ENCODE results near the gene PPME1. TPM values are rescaled to one million over a fixed set of nuclear protein-coding genes. Genes with fewer than 3 reads are reported as not detected.
A peak's percentile ranks its signal among the peaks of the same experiment; 100 is the strongest.

PPME1 gene
- total RNA-seq, 2 experiments from 2014 or later = 28.6 to 28.8 TPM

DNA sequence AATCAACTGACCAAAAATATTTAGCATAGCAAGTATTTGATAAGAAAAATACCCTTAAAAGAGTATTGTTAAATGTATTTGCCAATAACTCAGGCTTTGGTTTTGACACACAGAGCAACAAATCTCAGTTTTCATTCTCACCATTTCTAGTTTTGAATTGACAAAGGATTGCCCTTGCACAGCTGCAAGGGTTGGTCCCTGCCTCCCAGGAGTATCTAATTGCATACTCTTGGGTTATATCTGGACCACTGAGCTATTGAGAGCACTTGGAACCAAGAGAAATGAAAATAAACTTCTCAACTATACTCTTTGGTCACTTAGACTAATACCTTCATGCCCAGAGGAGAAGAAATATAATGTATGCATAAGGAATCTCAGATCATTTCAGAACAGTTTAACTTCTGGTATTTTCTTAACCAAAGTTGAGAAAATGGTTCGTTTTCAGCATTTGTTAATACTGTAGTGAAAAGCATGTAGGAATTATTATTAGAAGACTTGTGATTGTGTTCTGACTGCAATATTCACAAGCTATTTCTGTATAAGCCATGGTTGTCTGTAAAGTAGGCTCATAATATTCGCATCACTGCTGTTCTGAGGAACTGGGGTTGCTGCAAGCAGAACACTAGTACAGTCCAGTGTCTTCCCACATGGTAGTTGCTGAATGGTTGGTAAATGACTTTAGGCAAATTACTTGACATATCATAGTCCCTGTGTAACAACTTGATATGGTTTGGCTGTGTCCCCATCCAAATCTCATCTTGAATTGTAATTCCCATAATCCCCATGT lies 8.2 kb upstream of the PPME1 start:
- Histone ChIP-seq H3K79me2 (ENCODE audit: insufficient read depth, low read depth, low read length) (peaks cover 3% of the 10 kb centered on the region), H3K4me1 (ENCODE audit: insufficient read depth, low read length, poor library complexity, severe bottlenecking) (no peaks in the 10 kb centered on the region)

GRCh38 chr11:74168838-74169237 lies 2.3 kb upstream of the PPME1 start:
- H3K9me2 ChIP-seq (ENCODE audit: insufficient read depth, low read length) = no peaks in the 10 kb centered on the region
- peaks cover 45% of the 10 kb centered on the region for H3K36me3 ChIP-seq (ENCODE audit: insufficient read depth, low read length)
- H4K20me1 ChIP-seq (ENCODE audit: insufficient read depth, low read length) = no peaks in the 10 kb centered on the region
- H2AFZ ChIP-seq (ENCODE audit: low read length) = no peak overlapping the region
- peak overlapping the region; percentile 93 for H3K4me3 ChIP-seq (ENCODE audit: low read depth, low read length, poor library complexity, severe bottlenecking)
- peaks cover 24% of the 10 kb centered on the region for H3K4me1 ChIP-seq (ENCODE audit: insufficient read depth, low read length, poor library complexity, severe bottlenecking)
- intact Hi-C loops (cut with micrococcal nuclease; ENCODE audit: unreplicated experiment) = no loop called here
- H3K4me2 ChIP-seq (ENCODE audit: low read length) = peak overlapping the region; percentile 76
- no TSS peak for BruUV-seq (replicated peaks)
- POLR2A ChIA-PET = no interaction called here
- no peak for DNase-seq (ENCODE audit: low spot score)
- TF ChIP-seq CTCF (conservative IDR thresholded peaks at IDR 0.05; ENCODE audit: low read length) = no peak
- no peak for TF ChIP-seq EZH2phosphoT487 (IDR thresholded peaks at IDR 0.05; ENCODE audit: borderline replicate concordance, low read depth, low read length)
- no peak overlapping the region for H3K27ac ChIP-seq (ENCODE audit: low read depth, low read length, poor library complexity, severe bottlenecking)
- H3K79me2 ChIP-seq (ENCODE audit: insufficient read depth, low read depth, low read length) = peaks cover 44% of the 10 kb centered on the region
- no peaks in the 10 kb centered on the region for H3K9me3 ChIP-seq (ENCODE audit: low read length)
- CTCF ChIA-PET (ENCODE audit: unreplicated experiment) = no interaction called here

More for the DNA sequence above, 8.2 kb upstream of the PPME1 start:
- H2AFZ ChIP-seq (ENCODE audit: low read length) = no peak overlapping the region
- no peak for TF ChIP-seq CTCF (conservative IDR thresholded peaks at IDR 0.05; ENCODE audit: low read length)
- no peak for TF ChIP-seq EZH2phosphoT487 (IDR thresholded peaks at IDR 0.05; ENCODE audit: borderline replicate concordance, low read depth, low read length)
- H3K27ac ChIP-seq (ENCODE audit: low read depth, low read length, poor library complexity, severe bottlenecking) = no peak overlapping the region
- no peaks in the 10 kb centered on the region for H4K20me1 ChIP-seq (ENCODE audit: insufficient read depth, low read length)
- BruUV-seq (replicated peaks) = no TSS peak
- no peaks in the 10 kb centered on the region for H3K9me2 ChIP-seq (ENCODE audit: insufficient read depth, low read length)
- intact Hi-C loops (cut with micrococcal nuclease; ENCODE audit: unreplicated experiment) = no loop called here
- no peak overlapping the region for H3K4me2 ChIP-seq (ENCODE audit: low read length)
- H3K4me3 ChIP-seq (ENCODE audit: low read depth, low read length, poor library complexity, severe bottlenecking) = no peak overlapping the region
- peaks cover 69% of the 10 kb centered on the region for H3K36me3 ChIP-seq (ENCODE audit: insufficient read depth, low read length)
- no peak for DNase-seq (ENCODE audit: low spot score)
- ChIA-PET POLR2A (interaction anchor here (1.4 to 2.2 kb wide), 2 partner anchors 8 to 14 kb away, joined by 4 to 10 read pairs; partner anchors contain the start of genes C2CD3 and PPME1), CTCF (ENCODE audit: unreplicated experiment) (no interaction called here)
- H3K9me3 ChIP-seq (ENCODE audit: low read length) = no peaks in the 10 kb centered on the region
